Stimulated activated naive CD4-positive, alpha-beta T cell (primary cell): ENCODE results near the gene TRUB2.
"Not testable (repeated sequence)": the region's sequence is repeated elsewhere in the genome, so short reads cannot be mapped to it uniquely, and the experiment has no call there.

Experiments
- DNase-seq, 6 experiments: peaks; one replicate each; lab custom pipeline; 2025; lab: John Stamatoyannopoulos, UW

Gene TRUB2

GRCh38 chr9:128340691-128341434 is 18.6 kb upstream of the TRUB2 start:
- peak in 1 of 6 experiments; percentile 42 for DNase-seq

- DNase-seq = peak; percentile 62 to 82 (median 74)
Measured at GRCh38 chr9:128339761-128340690, 17.8 kb upstream of the TRUB2 start, which contains the start of gene SLC27A4. TSS of gene SLC27A4 (plus strand) at chr9:128340527. CDS start at chr9:128343133, 2,606 bp downstream.

GRCh38 chr9:128338852-128339614 is 16.8 kb upstream of the TRUB2 start:
- not testable (repeated sequence) for DNase-seq

DNA sequence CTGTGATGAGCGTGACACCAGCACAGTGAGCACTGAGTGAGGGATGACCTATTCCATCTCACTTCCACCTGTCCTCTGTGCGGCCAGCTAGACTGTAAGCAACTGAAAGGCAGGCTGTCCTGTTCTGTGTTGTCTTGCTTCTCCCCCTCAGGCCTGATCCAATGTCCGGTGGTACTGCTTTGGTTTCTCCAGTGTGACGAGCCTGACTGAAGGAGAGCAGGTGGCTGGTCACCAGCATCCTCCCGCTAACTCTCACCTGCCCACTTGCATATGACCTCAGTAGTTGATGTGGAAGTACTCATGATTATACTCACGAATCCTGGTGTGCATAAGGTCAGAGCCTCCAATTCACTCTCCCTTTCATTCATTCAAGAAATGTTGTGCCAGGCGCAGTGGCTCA is 15.7 kb upstream of the TRUB2 start:
- DNase-seq = no peak

- no peak for DNase-seq
Measured at GRCh38 chr9:128335914-128336313, 13.7 kb upstream of the TRUB2 start.

GRCh38 chr9:128335161-128335560 is 12.9 kb upstream of the TRUB2 start:
- DNase-seq = no peak

GRCh38 chr9:128333451-128333869 is 11.2 kb upstream of the TRUB2 start:
- no peak for DNase-seq

- DNase-seq = no peak
Measured at GRCh38 chr9:128325629-128326028, 3.4 kb upstream of the TRUB2 start.

- DNase-seq = no peak
Measured at GRCh38 chr9:128324401-128324800, 2.2 kb upstream of the TRUB2 start.

GRCh38 chr9:128323791-128324190 is 1.5 kb upstream of the TRUB2 start:
- no peak for DNase-seq

DNA sequence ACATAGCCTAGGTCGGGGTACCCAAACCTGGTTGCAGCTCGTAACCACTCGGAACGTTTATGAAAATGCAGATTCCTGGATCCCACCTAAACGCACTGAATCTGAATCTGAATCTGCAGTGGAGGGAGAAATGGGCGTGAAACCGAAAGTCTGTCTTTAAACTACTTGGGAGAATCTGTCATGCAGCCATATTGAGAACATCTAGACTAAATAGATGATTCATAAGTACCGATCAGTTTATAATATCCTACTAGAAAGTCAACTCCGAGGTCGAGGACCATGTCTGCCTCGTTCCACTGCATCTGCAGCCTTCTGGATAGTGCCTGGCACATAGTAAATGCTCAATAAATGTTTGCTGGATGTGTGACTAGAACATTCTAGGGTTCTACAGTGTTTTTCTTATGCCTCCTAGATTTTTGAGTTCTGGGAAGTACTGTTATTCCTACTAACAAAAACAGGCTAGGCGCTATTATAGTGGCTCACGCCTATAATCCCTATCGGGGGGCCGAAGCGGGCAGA is 1.0 kb upstream of the TRUB2 start:
- no peak for DNase-seq

DNA sequence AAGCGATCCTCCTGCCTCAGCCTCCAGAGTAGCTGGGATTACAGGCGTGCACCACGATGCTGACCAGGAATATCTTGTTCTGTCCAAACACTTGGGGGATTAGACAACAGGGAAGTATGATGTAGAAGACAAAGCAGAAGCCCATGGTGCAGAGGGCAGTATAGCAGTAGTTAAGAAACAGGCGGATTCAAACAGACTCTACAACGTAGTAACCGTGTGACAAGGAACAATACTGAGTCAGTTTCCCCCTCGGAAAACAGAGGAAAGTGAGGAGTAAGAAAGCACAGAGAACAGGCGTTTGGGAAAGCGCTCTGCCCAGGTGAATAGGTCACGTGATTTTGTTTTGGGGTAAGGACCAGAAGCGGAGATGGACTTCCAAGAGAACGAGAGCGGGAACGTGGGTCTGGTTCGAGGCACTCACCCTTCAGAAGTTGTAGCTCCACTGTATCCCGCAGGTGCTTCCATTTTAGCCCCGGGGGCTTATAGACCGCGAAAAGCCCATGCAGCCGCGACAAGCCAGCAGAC is 306 bp downstream of the TRUB2 start:
- DNase-seq = no peak

GRCh38 chr9:128321343-128321742 is 904 bp downstream of the TRUB2 start:
- DNase-seq = no peak

- DNase-seq = no peak
Measured at GRCh38 chr9:128317629-128318028, 4.6 kb downstream of the TRUB2 start.

- no peak for DNase-seq
Measured at GRCh38 chr9:128316421-128316820, 5.8 kb downstream of the TRUB2 start.

DNA sequence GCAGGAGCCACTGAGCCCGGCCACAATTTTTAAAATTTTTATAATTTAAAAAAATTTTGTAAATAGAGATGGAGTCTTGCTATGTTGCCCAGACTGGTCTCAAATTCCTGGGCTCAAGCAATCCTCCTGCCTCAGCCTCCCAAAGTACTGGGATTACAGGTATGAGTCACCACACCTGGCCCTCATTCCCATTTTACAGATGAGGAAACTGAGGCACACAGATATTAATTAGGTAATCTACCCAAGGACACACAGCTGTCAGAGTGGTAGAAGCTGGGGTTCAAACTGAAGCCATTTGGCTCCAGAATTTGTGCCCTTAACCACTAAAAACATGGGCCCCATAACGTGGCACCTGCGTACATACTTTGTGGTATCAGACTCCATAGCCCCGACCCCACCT is 7.5 kb downstream of the TRUB2 start:
- DNase-seq = no peak

DNA sequence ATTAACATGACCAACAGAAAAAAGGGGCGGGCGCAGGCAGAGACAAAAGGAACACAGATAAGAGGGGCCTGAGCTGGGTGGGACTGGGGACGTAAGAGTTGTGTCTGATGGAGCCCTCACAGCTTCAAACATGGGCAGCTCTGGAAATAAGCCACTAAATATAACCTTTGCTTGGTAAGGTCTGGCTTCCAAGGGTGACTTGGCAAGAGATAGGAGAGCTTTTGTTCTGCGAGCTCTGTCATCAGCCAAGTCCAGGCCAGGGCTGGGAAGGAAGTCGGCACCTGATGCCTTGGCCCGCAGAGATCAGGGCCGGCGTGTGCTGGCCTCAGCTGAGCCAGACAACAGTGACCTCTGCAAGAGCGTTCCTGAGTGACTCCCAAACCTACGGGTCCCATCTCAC is 11.8 kb downstream of the TRUB2 start:
- DNase-seq = no peak

- DNase-seq = no peak
Measured at GRCh38 chr9:128309551-128309950, 12.7 kb downstream of the TRUB2 start.

DNA sequence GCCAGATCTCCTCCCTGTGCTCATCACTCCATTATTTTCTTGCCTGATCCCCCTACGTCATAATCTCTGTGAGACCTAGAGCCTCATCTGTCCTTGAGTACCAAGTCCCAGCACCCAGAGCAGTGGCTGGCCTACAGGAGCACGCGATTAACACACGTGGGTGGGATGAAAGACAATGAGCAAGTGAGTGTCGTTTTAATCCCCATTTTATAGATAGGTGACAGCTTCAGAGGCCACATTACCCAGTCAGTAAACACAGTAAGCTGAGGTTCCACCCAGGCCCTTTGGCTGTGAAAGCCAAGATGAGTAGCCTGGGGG is 17.3 kb downstream of the TRUB2 start:
- DNase-seq = no peak

DNA sequence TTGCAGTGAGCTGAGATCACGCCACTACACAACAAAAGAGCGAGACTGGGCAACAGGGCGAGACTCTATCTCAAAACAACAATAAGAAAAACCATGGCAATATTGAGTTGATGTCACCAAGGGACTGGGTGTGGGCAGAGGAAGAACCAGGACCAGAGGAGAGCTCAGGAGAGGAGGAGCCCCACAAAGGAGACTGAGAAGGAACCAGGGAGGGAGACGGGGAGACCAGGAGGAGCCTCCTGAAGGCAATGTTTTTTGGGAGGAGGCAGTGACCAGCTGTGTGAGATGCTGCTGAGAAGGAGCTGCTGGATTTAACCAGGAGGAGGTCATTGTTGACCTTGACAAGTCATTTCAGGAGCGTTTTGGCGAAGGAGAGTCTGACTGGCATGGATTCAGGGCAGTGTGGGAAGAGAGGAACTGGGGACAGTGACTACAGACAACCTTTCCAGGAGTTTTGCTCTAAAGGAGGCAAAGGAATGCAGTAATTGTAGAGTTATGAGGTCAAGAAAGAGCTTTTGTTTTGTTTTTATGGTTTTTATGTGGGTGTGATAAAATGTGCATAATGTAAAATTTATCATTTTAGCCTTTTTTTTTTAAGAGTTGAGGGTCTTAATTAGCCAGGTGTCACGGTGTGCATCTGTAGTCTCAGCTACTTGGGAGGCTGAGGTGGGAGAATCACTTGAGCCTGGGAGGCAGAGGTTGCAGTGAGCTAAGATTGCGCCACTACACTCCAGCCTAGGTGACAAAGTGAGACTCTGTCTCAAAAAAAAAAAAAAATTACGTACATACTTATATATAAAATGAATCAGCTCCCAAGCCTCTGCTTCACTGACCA is 17.9 kb downstream of the TRUB2 start:
- no peak for DNase-seq
